Measurements from ENCODE around the gene IGSF23. TPM values are rescaled to one million over a fixed set of nuclear protein-coding genes. Genes with fewer than 3 reads are reported as not detected.

The IGSF23 gene
- total RNA-seq, 1 donor from 2014 or later, result not detected

DNA sequence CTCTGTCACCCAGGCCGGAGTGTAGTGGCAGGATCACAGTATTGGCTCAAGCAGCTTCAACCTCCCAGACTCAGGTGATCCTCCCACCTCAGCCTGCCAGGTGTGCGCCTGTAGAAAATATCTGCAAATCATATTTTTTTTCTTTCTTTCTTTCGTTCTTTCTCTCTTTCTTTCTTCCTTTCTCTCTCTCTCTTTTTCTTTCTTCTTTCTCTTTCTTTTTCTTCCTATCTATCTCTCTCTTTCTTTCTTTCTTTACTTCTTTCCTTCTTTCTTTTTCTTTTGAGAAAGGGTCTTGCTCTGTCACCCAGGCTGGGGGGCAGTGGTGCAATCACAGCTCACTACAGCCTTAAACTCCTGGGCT, 16.3 kb upstream of the IGSF23 start:
- Mint-ChIP-seq H3K4me3 (no peak overlapping the region), H3K36me3 (no peaks in the 10 kb centered on the region), H3K4me1 (peaks cover 4% of the 10 kb centered on the region)

DNA sequence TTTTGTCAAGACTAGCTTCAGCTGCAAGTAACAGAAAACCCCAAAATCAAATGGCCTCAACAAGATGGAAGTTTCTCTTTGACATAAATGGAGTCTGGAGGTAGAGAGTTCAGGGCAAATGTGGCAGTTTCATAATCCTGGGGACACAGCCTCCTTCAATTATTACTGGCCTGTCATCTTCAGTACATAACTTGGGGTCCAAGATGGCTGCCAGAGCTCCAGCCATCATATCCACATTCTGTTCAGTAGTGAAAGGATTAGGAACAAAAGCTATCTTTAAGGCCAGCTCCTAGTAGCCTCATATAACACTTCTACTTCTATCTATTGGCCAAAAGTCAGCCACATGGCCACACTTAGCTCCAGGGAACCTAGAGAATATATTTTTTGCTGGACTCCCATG, 15.0 kb upstream of the IGSF23 start:
- H3K27ac Mint-ChIP-seq, result no peak overlapping the region
- no peak for DNase-seq (ENCODE audit: low spot score in 2 of 2, unreplicated experiment in 2 of 2)
- H3K9me3 Mint-ChIP-seq, result peaks cover 7% of the 10 kb centered on the region
- H3K4me3 Mint-ChIP-seq, result no peak overlapping the region
- H3K36me3 Mint-ChIP-seq, result no peaks in the 10 kb centered on the region
- H3K27me3 Mint-ChIP-seq (ENCODE audit: low read depth), result peaks cover 56% of the 10 kb centered on the region
- TF ChIP-seq CTCF (IDR thresholded peaks at IDR 0.05; ENCODE audit: unreplicated experiment), result no peak
- peaks cover 4% of the 10 kb centered on the region for H3K4me1 Mint-ChIP-seq

More for the DNA sequence above, 16.3 kb upstream of the IGSF23 start:
- peaks cover 49% of the 10 kb centered on the region for H3K27me3 Mint-ChIP-seq (ENCODE audit: low read depth)
- DNase-seq (ENCODE audit: low spot score in 2 of 2, unreplicated experiment in 2 of 2), result no peak
- H3K9me3 Mint-ChIP-seq, result peaks cover 7% of the 10 kb centered on the region
- no peak for TF ChIP-seq CTCF (IDR thresholded peaks at IDR 0.05; ENCODE audit: unreplicated experiment)
- H3K27ac Mint-ChIP-seq, result no peak overlapping the region

DNA sequence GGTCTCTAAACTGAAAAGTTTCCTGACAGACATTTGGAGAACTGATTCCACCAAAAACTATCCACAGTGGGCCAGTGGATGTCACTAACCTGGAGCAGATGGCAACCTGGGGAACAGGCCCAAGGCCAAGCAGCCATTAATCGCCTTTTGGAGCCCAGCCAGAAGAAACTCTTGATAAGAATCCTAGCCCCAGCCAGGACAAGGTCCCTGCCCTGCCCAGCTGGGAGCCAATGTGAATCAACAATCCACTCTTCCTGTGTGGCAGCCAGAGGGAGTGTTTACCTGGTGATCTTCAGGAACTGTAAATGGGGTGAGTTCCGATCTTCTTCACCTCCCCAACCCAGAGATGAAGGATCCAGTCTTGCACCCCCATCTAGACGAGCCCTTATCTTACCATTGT, 14.5 kb upstream of the IGSF23 start:
- DNase-seq (ENCODE audit: low spot score in 2 of 2, unreplicated experiment in 2 of 2), result no peak
- no peak overlapping the region for H3K4me3 Mint-ChIP-seq
- no peaks in the 10 kb centered on the region for H3K36me3 Mint-ChIP-seq
- H3K27me3 Mint-ChIP-seq (ENCODE audit: low read depth), result peaks cover 58% of the 10 kb centered on the region
- peaks cover 1% of the 10 kb centered on the region for H3K4me1 Mint-ChIP-seq
- TF ChIP-seq CTCF (IDR thresholded peaks at IDR 0.05; ENCODE audit: unreplicated experiment), result no peak
- no peak overlapping the region for H3K27ac Mint-ChIP-seq
- peaks cover 7% of the 10 kb centered on the region for H3K9me3 Mint-ChIP-seq

DNA sequence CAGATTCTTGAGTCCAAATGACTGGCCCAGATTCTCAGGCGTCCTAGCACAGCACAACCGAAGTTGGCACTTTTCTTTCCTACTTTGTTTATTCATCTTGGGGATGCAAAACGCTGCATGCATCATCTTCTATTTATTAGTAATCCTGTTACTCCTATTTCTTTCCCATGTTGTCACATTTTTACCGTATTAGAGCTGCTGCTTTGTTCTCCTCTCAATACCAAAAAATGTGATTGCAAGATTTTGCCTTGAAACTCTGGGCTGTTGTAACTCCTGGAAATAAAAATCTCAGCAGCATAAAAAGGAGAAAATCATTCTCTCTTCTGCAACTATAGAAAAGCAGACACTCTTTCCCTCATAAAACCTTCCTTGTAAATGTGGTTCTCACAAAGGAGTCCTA, 12.9 kb upstream of the IGSF23 start:
- no peak for DNase-seq (ENCODE audit: low spot score in 2 of 2, unreplicated experiment in 2 of 2)
- no peak for TF ChIP-seq CTCF (IDR thresholded peaks at IDR 0.05; ENCODE audit: unreplicated experiment)
- Mint-ChIP-seq H3K9me3 (peaks cover 7% of the 10 kb centered on the region), H3K27me3 (ENCODE audit: low read depth) (peaks cover 64% of the 10 kb centered on the region), H3K4me3 (no peak overlapping the region), H3K4me1 (no peaks in the 10 kb centered on the region), H3K36me3 (no peaks in the 10 kb centered on the region), H3K27ac (no peak overlapping the region)

DNA sequence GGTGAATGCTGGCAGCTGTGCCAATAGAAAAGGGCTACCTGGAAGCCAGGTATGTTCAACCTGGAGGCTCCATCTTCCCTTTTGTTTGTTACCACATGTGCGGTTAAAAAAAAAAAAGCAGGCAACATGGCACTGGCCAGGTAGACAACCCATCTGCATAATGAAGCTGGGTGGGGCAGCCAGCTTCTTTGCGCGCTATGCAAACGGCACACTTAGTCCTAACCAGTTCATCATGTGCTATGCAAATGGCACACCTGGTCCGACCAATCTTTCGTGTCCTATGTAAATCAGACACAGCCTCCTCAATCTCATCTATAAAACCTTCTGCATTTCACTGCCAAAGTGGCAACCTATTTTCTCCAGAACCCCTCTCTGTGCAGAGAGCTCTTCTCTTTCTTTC, 11.3 kb upstream of the IGSF23 start:
- Mint-ChIP-seq H3K36me3 (no peaks in the 10 kb centered on the region), H3K27me3 (ENCODE audit: low read depth) (peaks cover 54% of the 10 kb centered on the region), H3K9me3 (peaks cover 7% of the 10 kb centered on the region), H3K4me1 (peaks cover 2% of the 10 kb centered on the region), H3K4me3 (no peak overlapping the region), H3K27ac (no peak overlapping the region)
- TF ChIP-seq CTCF (IDR thresholded peaks at IDR 0.05; ENCODE audit: unreplicated experiment), result no peak
- no peak for DNase-seq (ENCODE audit: low spot score in 2 of 2, unreplicated experiment in 2 of 2)

Data from mesothelial cell of epicardium (in vitro differentiated cells).